HCT116 (cell line): ENCODE measurements around the gene DAO. TPM values are rescaled to one million over a fixed set of nuclear protein-coding genes. Genes with fewer than 3 reads are reported as not detected.

Source experiments
- ATAC-seq: fragments of 200-7000 bp; cut with Tn5 transposase; 2 replicates; pipeline ENCODE4 v1.9.1; 2020; ENCODE audit warnings: mild to moderate bottlenecking, moderate library complexity
- BruUV-seq: library from RNA; stranded (reverse); fragments of 400-500 nt; replicated peaks from 2 replicates; lab custom pipeline; 2021; lab: Mats Ljungman, UMichigan
- CTCF ChIA-PET: fragments of 300-600 bp; sonication (Branson Sonifier 250); formaldehyde crosslinking; loops from one replicate; lab custom pipeline; 2021; ENCODE audit warnings: antibody characterized with exemption; lab: Charles Lee
- POLR2A ChIA-PET: fragments of 300-600, 350-600 bp; sonication (Branson Sonifier 250); formaldehyde crosslinking; loops from one replicate; lab custom pipeline; 2021; ENCODE audit warnings: antibody characterized with exemption; lab: Charles Lee
- RAD21 ChIA-PET, 2 experiments: fragments of 300-600 bp; sonication (Branson Sonifier 250); formaldehyde crosslinking; loops; one replicate each; lab custom pipeline; 2023; ENCODE audit warnings: low total read pairs in 2 of 2; ENCODE audit not compliant: uncharacterized antibody in 2 of 2, unreplicated experiment in 2 of 2, low non-redundant PET in 1 of 2; lab: Charles Lee
- DNase-seq: peaks from one replicate; pipeline ENCODE4 v3.0.0-alpha.2; 2010; ENCODE audit warnings: low read depth, low spot score
- H2AFZ ChIP-seq: fragments of 200-600 bp; shearing (Covaris generic), sonication (generic); 2 replicates; pipeline ENCODE4 v1.6.1; 2017; ENCODE audit warnings: low read depth, mixed run types, mixed read lengths, antibody characterized with exemption, low read length; ENCODE audit not compliant: poor library complexity, severe bottlenecking
- H3K27ac ChIP-seq: 2 replicates; pipeline ENCODE4 v1.5.1; 2012; ENCODE audit warnings: low read depth, low read length
- H3K27me3 ChIP-seq: fragments of 200-600 bp; sonication (generic); 2 replicates; pipeline ENCODE4 v1.6.1; 2016; ENCODE audit warnings: mixed run types, low read length, mixed read lengths; ENCODE audit not compliant: insufficient read depth
- H3K36me3 ChIP-seq, 2 experiments: fragments of 200-500 bp in 1 of 2; fragments of 200-600 bp in 1 of 2; sonication (Bioruptor generic) in 1 of 2; sonication (generic) in 1 of 2; 2 replicates each; pipeline versions ENCODE4 v1.5.1 to v1.6.1; 2014 to 2016; ENCODE audit warnings: low read length in 2 of 2, inconsistent platforms in 1 of 2, mixed read lengths in 1 of 2, mixed run types in 1 of 2; ENCODE audit not compliant: insufficient read depth in 2 of 2, control insufficient read depth in 1 of 2
- H3K4me1 ChIP-seq, 2 experiments: fragments of 200-600 bp in 1 of 2; sonication (generic) in 1 of 2; 2 replicates each; pipeline versions ENCODE4 v1.5.1 to v1.6.1; 2012 to 2017; ENCODE audit warnings: low read length in 2 of 2, inconsistent platforms in 1 of 2, mild to moderate bottlenecking in 1 of 2, mixed read lengths in 1 of 2, mixed run types in 1 of 2, moderate library complexity in 1 of 2; ENCODE audit not compliant: insufficient read depth in 2 of 2, control insufficient read depth in 1 of 2
- H3K4me2 ChIP-seq: fragments of 200-600 bp; sonication (generic); 2 replicates; pipeline ENCODE4 v1.6.1; 2017; ENCODE audit warnings: mixed run types, low read length, mixed read lengths
- H3K4me3 ChIP-seq, 2 experiments: fragments of 200-600 bp in 1 of 2; sonication (generic) in 1 of 2; replicated peaks in 1 of 2; 2 replicates each; pipeline ENCODE4 v1.5.1; 2011 to 2016; ENCODE audit warnings: low read length in 2 of 2, control low read depth in 1 of 2, low read depth in 1 of 2, mild to moderate bottlenecking in 1 of 2, mixed read lengths in 1 of 2, mixed run types in 1 of 2
- H3K79me2 ChIP-seq: fragments of 200-600 bp; sonication (generic); 2 replicates; pipeline ENCODE4 v1.6.1; 2017; ENCODE audit warnings: mild to moderate bottlenecking, mixed run types, low read length, moderate library complexity, mixed read lengths; ENCODE audit not compliant: insufficient read depth
- H3K9ac ChIP-seq: fragments of 200-600 bp; sonication (generic); 2 replicates; pipeline ENCODE4 v1.6.1; 2016; ENCODE audit warnings: low read length, mixed read lengths
- H3K9me2 ChIP-seq: fragments of 200-600 bp; sonication (generic), shearing (Covaris generic); 2 replicates; pipeline ENCODE4 v1.6.1; 2017; ENCODE audit warnings: mixed run types, mild to moderate bottlenecking, moderate library complexity; ENCODE audit not compliant: insufficient read depth
- H3K9me3 ChIP-seq, 2 experiments: fragments of 200-500 bp in 1 of 2; fragments of 200-600 bp in 1 of 2; sonication (Bioruptor generic) in 1 of 2; sonication (generic) in 1 of 2; 2 replicates each; pipeline ENCODE4 v1.6.1; 2014 to 2017; ENCODE audit warnings: low read length in 2 of 2, mixed read lengths in 2 of 2, inconsistent platforms in 1 of 2, low read depth in 1 of 2, mild to moderate bottlenecking in 1 of 2, mixed run types in 1 of 2, moderate library complexity in 1 of 2; ENCODE audit not compliant: control insufficient read depth in 1 of 2, insufficient read depth in 1 of 2
- H4K20me1 ChIP-seq: fragments of 200-600 bp; sonication (generic), shearing (Covaris generic); 2 replicates; pipeline ENCODE4 v1.6.1; 2017; ENCODE audit warnings: mixed run types, mild to moderate bottlenecking, moderate library complexity; ENCODE audit not compliant: insufficient read depth
- CBX3 ChIP-seq: IDR thresholded peaks from 2 replicates; pipeline ENCODE4 v1.6.1; 2012; ENCODE audit warnings: low read depth
- EGR1 ChIP-seq: IDR thresholded peaks from 2 replicates; pipeline ENCODE4 v1.6.1; 2012; ENCODE audit warnings: low read depth
- ELF1 ChIP-seq: IDR thresholded peaks from 2 replicates; pipeline ENCODE4 v1.6.1; 2012; ENCODE audit warnings: low read depth, borderline replicate concordance
- JUND ChIP-seq: IDR thresholded peaks from 2 replicates; pipeline ENCODE4 v1.6.1; 2012
- POLR2A ChIP-seq: IDR thresholded peaks from 2 replicates; pipeline ENCODE4 v1.7.0; 2011; ENCODE audit warnings: borderline replicate concordance; ENCODE audit not compliant: insufficient read depth, insufficient read length; ENCODE audit errors: extremely low read depth
- SP1 ChIP-seq: IDR thresholded peaks from 2 replicates; pipeline ENCODE4 v1.6.1; 2012; ENCODE audit warnings: low read depth
- SRF ChIP-seq: IDR thresholded peaks from 2 replicates; pipeline ENCODE4 v1.6.1; 2012; ENCODE audit warnings: low read depth
- TCF7L2 ChIP-seq: IDR thresholded peaks from 2 replicates; pipeline ENCODE4 v1.7.0; 2011; ENCODE audit warnings: borderline replicate concordance, inconsistent platforms; ENCODE audit not compliant: insufficient read depth, insufficient read length; ENCODE audit errors: extremely low read depth
- ZNF274 ChIP-seq: fragments of 200-500 bp; sonication (Bioruptor generic); IDR thresholded peaks from 2 replicates; pipeline ENCODE4 v1.6.1; 2014; ENCODE audit warnings: mild to moderate bottlenecking, low read depth, low read length, inconsistent platforms
- intact Hi-C: fragments of 100-400 bp; cut with micrococcal nuclease; formaldehyde crosslinking; loops from 2 replicates; pipeline ENCODE4 v1.10.0; 2022
- total RNA-seq: library from RNA; stranded (reverse); gene quantifications from one replicate; pipeline ENCODE4 v1.2.1, GENCODE V29; 2021; ENCODE audit not compliant: unreplicated experiment
- TF ChIP-seq, protein P1 (sequence below): IDR thresholded peaks from 2 replicates; pipeline ENCODE4 v1.6.1; 2012
- TF ChIP-seq, protein P2 (sequence below), 3 experiments: fragments of 200-600 bp in 1 of 3; sonication (generic) in 1 of 3; IDR thresholded peaks in 2 of 3; conservative IDR thresholded peaks in 1 of 3; 2 replicates each; pipeline ENCODE4 v1.5.1; 2012 to 2017; ENCODE audit warnings: low read depth in 2 of 3, low read length in 2 of 3, antibody characterized with exemption in 1 of 3, borderline replicate concordance in 1 of 3, control low read depth in 1 of 3, mild to moderate bottlenecking in 1 of 3, mixed read lengths in 1 of 3, mixed run types in 1 of 3, moderate library complexity in 1 of 3; ENCODE audit not compliant: insufficient read depth in 1 of 3

The DAO gene
- total RNA-seq, 1 experiment from 2014 or later, result not detected

DNA sequence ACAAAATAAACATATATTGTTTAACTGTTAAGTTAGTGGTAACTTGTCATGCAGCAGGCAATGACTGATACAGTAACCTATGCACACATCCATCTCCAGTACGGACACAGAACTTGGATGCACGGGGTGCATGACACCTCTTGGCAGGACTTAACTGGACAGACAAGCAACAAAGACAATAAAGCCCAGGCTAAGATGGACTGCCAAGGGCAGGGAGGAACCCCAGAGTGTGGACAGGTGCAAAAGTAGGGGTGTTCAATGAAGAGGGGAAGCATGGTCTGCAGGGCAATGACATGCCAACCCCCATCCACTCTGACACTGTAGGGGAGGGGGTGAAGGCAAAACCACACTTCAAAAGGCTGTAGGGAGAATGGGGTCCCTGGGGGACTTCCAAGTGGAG is 34.2 kb upstream of the DAO start:
- H3K4me3 ChIP-seq, result no peak overlapping the region
- peaks cover 89% of the 10 kb centered on the region for H3K79me2 ChIP-seq
- no peaks in the 10 kb centered on the region for H4K20me1 ChIP-seq
- ChIA-PET CTCF (no interaction called here), POLR2A (no interaction called here), RAD21 (no interaction called here)
- no peaks in the 10 kb centered on the region for H3K27me3 ChIP-seq
- H3K36me3 ChIP-seq, result peaks cover 15 to 65% of the 10 kb centered on the region in 2 experiments
- BruUV-seq, result no TSS peak
- H3K9me2 ChIP-seq, result no peaks in the 10 kb centered on the region
- ATAC-seq, result no peak
- H3K4me2 ChIP-seq, result no peak overlapping the region
- DNase-seq, result no peak
- no peak for TF ChIP-seq EGR1
- TF ChIP-seq ELF1, result no peak
- TF ChIP-seq JUND, result no peak
- TF ChIP-seq SRF, result no peak
- no peak for TF ChIP-seq ZNF274
- TF ChIP-seq, protein P1, sequence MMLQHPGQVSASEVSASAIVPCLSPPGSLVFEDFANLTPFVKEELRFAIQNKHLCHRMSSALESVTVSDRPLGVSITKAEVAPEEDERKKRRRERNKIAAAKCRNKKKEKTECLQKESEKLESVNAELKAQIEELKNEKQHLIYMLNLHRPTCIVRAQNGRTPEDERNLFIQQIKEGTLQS, result no peak
- TF ChIP-seq, protein P2, sequence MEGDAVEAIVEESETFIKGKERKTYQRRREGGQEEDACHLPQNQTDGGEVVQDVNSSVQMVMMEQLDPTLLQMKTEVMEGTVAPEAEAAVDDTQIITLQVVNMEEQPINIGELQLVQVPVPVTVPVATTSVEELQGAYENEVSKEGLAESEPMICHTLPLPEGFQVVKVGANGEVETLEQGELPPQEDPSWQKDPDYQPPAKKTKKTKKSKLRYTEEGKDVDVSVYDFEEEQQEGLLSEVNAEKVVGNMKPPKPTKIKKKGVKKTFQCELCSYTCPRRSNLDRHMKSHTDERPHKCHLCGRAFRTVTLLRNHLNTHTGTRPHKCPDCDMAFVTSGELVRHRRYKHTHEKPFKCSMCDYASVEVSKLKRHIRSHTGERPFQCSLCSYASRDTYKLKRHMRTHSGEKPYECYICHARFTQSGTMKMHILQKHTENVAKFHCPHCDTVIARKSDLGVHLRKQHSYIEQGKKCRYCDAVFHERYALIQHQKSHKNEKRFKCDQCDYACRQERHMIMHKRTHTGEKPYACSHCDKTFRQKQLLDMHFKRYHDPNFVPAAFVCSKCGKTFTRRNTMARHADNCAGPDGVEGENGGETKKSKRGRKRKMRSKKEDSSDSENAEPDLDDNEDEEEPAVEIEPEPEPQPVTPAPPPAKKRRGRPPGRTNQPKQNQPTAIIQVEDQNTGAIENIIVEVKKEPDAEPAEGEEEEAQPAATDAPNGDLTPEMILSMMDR (IDR thresholded peaks at IDR 0.05 in 2 of 3, conservative IDR thresholded peaks at IDR 0.05 in 1 of 3; ENCODE audit: borderline replicate concordance in 1 of 3, insufficient read depth in 1 of 3, low read depth in 2 of 3, low read length in 2 of 3), result no peak
- TF ChIP-seq TCF7L2, result no peak
- TF ChIP-seq POLR2A, result no peak
- TF ChIP-seq SP1, result no peak
- TF ChIP-seq CBX3, result no peak
- intact Hi-C loops, result no loop called here
- H3K27ac ChIP-seq, result no peak overlapping the region
- H2AFZ ChIP-seq, result no peak overlapping the region
- no peak overlapping the region for H3K9ac ChIP-seq
- H3K4me1 ChIP-seq, result peaks cover 20 to 67% of the 10 kb centered on the region in 2 experiments; a peak in 3 of 4 replicates
- no peaks in the 10 kb centered on the region for H3K9me3 ChIP-seq
